T1000 (cell line): Measurements from ENCODE around the gene HMGCL.
"Not testable (repeated sequence)": the region's sequence is repeated elsewhere in the genome, so short reads cannot be mapped to it uniquely, and the experiment has no call there.

Source experiments
- DNase-seq: peaks from one replicate; lab custom pipeline; 2025; ENCODE audit warnings: mixed read lengths; lab: John Stamatoyannopoulos, UW

Gene HMGCL

DNA sequence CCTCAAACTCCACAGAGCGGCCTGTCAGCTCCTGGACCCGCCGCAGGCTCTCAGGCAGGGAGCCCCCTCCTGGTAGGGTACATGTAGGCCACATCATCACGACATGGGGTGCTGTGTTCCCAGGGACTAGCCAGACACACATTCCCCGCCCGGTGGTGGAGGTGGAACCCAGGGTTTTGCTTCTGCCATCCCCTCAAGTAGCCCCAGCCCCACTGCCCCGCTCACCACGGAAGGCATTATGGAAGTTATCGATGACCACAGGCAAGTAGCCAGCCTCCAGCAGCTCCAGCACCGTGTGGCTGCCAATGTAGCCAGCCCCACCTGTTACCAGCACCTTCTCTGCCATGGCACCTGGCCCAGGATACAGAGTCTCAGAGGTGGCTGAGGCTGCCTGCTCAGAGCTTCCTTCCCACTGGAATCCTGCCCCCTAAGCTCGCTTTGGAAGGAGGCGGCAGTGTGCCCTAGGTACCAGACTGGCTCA, 26.5 kb downstream of the HMGCL start:
- no peak for DNase-seq

DNA sequence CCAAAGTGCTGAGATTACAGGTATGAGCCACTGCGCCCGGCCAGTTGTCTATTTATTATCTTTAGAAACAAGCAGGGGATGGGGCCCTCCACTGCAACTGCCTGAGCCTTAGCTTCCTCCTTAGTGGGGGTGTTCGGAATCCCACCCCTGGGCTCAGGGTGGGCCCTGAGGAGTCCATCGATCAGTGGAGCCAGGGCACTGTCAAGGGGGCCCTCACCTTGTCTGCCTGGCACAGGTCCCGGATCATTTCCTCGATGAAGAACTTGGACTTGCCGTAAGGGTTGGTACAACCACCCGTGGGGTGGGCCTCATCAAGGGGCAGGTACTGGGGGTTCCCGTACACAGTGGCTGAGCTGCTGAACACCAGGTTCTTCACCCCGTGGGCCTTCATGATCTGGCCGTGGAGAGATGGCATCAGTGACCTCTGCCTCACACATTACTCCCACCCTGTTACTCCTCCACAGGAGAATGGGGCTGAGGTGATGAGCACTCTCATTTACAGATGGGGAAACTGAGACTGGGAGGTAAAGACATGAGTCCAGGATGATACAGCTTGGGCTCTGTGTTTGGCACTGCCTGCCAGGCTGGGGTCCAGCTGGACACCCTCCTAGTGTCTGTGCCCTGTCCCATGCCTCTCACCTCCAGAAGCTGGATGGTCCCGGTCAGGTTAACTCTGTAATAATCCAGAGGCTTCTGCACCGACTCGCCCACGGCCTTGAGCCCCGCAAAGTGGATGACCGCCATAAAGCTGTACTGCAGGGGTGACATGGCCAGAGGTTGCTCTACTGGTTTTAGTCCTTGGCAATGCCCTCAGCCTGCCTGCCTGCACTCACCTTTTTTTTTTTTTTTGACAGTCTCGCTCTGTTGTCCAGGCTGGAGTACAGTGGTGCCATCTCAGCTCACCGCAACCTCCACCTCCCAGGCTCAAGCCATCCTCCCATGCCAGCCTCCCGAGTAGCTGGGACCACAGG, 27.5 kb downstream of the HMGCL start:
- no peak for DNase-seq

DNA sequence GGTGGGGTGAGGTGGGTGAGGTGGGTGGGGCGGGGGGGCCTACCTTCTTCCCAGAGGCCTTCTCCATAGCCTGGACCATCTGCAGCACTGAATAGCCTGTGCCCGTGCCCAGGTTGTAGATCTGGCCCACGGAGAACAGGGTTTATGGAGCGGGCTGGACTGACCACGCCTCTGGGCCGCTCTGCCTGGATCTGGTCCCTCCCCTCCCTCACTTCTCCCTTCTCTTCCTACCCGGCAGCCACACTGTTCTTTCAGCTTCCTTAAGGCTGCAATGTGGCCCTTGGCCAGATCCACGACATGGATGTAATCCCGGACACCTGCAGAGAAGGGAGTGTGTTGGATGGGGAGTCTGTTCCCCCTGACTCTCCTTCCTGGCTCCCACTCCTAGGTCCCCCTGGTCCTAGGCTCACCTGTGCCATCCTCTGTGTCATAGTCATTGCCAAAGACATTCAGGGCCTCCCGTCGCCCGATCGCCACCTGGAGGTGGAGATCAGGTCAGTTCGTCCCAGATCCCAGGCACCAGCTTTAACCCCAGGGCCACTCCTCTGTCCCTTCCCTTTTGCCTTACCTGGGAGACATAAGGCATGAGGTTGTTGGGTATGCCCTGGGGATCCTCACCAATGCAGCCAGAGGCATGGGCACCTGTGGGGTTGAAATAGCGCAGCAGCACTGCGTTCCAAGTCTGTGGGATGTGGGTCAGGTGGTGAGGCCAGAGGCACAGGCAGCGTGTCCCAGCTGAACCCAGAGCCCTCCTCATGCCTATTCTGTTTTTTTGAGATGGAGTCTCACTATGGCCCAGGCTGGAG, 28.6 kb downstream of the HMGCL start:
- DNase-seq, result no peak

DNA sequence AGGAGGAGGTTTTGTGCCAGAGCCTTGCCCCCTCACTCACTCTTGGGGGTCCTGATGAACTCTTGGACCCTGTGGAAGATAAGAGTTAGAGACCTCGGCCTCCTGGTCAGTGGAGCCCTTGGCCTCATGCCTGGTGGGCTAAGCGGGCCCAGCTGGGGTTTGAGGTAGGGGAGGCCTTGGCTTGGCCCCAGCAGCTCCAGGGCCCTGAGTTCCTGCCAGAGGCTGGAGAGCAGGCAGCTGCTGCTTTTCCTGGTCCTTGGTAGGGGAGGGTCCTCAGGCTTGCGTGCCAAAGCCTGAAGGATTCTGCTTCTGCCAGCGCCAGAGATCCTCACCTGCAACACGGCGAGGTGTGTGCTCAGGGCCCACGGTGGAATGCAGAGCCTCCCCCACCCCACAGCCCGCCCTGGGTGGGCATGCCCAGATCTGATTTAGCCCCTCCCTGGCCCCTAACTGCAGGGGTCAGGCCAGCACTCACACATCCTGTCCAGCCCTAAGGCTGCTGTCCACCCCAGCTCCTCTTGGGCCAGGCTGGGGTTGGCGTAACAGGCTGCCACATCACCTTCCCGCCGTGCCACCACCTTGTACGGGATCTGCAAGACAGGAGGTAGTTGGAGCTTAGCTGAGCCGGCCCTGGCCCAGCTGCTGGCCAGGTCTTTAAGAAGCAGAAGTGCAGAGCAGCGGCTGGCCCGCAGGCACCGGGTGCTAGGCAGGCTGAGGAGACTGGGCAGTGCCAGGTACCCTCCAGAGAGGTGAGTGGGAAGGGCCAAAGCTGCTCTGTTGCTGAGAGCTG, 29.4 kb downstream of the HMGCL start:
- DNase-seq, result no peak

DNA sequence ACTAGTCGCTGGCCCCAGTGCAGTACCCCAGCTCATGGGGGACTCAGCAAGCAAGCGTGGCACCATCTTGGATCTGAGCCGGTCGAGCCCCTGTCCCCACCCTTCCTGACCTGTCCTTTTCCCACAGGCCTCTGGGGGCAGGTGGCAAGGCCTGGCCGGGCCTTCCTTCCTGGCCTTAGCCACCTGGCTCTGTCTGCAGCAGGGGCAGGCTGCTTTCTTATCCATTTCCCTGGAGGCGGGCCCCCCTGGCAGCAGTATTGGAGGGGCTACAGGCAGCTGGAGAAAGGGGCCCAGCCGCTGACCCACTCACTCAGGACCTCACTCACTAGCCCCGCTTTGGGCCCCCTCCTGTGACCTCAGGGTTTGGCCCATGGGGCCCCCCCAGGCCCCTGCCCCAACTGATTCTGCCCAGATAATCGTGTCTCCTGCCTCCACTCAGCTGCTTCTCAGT, 30.5 kb downstream of the HMGCL start:
- not testable (repeated sequence) for DNase-seq

DNA sequence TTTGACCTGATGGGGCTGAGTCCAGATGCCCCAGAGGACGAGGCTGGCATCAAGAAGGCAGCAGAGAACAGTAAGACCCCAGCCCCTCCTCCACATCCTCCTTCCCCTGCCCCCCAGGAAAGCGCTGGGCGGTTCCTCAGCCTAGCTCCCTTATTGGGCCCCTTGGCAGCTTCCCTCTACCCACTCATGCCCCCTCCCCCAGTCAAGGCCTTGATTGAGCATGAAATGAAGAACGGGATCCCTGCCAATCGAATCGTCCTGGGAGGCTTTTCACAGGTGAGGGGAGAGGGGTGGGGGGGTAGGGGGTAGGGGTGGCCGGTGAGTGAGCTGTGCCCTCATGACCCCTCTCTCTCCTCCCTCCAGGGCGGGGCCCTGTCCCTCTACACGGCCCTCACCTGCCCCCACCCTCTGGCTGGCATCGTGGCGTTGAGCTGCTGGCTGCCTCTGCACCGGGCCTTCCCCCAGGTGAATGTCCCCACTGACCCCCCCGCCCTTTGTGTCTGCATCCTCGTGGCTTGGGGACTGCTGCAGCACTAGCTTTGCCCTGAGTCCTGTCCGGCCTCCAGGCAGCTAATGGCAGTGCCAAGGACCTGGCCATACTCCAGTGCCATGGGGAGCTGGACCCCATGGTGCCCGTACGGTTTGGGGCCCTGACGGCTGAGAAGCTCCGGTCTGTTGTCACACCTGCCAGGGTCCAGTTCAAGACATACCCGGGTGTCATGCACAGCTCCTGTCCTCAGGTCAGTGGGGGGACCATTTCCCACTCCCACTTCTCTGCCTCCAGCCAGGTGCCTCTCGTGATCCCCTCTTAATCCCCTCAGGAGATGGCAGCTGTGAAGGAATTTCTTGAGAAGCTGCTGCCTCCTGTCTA, 31.1 kb downstream of the HMGCL start:
- no peak for DNase-seq

DNA sequence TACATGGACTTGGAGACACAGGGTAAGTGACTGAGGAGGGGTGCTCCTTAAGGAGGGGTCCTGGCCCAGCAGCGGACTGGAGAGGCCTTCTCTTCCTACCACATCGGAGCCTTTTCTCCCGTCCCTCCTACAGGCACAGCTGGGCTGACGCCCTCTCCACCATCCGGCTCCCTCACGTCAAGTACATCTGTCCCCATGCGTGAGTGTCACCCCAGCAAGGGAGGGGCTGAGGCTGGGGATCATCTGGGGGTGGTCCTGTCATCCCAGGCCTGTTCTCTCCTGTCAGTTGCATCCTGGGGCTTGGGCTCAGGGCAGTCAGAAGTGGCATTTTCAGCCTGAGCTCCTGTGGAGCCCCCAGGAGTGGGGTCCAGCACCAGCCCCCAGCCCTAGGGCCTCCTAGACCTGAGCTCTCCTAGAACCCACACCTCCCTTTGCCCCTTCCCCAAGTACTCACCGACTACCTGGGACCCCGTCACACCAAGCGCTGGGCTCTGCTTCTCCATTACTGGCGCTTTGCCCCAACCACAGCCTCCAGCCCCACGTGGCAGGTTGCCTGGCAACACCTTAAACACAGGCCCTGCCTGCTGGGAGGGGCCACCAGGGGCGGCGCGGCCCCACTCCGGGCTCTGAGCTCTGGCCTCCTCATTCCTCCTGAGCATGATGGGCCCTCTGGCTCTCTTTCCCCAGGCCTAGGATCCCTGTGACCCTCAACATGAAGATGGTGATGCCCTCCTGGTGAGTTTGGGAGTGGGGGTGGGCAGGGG, 32.0 kb downstream of the HMGCL start:
- DNase-seq, result peak; percentile 38

DNA sequence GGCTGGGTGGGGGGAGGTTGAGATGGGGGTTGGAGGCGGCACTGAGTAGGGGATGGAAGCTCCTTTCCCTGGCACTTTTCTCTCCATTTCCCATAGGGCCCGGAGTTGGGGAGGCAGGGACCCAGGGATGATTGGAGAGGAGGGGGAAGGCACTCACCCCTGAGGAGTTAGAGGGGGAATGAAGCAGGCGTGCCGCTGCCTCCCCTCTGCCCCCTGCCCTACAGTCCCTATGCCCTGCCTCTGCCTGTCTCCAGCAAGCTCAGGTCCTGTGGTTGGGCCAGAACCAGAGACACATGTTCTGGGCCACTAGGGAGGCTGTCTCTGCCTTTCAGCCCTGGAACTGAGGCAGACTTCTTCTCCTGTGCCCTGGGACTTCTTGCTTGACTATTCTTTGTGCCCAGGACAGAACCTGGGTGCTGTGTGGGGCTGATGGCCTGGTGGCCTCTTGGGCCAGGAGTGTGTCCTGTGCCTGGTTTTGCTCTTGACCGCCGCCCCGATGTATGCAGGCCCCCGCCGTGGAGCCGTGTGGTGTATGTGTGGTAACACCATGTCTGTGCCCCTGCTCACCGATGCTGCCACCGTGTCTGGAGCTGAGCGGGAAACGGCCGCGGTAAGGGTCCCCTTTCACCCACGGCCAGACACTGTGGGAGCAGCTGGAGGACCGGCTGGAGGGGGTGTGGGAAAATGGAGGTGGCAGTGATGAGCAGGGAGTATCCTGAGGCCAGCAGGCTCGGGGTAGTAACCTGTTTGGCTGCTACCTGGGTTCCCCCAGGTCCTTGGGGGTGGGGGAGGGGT, 32.9 kb downstream of the HMGCL start:
- no peak for DNase-seq

DNA sequence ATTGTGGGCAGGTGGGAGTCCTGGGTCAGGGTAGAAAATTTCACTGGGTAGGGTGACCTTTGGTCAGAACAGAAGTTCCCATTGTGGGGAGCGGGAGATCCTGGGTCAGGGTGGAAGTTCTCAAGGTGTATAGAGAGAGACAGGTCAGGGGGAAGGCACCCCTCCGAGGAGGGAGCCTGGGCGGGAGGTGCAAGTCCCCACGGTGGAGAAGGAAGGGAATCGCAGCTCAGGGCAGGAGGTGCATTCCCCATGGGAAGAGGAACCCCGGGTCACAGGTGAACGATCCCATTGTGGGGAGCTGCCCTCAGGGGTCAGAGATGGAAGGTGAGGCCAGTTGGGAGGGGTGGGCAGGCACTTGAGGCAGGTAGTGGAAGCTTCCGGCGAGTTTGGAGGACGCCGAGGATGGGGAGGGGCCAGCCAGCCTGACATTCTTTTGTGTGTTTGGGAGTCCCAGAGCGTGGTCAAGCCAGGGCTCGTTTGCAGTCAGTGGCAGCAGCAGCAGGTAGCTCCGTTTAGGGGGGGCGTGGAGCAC, 33.6 kb downstream of the HMGCL start:
- DNase-seq, result no peak

DNA sequence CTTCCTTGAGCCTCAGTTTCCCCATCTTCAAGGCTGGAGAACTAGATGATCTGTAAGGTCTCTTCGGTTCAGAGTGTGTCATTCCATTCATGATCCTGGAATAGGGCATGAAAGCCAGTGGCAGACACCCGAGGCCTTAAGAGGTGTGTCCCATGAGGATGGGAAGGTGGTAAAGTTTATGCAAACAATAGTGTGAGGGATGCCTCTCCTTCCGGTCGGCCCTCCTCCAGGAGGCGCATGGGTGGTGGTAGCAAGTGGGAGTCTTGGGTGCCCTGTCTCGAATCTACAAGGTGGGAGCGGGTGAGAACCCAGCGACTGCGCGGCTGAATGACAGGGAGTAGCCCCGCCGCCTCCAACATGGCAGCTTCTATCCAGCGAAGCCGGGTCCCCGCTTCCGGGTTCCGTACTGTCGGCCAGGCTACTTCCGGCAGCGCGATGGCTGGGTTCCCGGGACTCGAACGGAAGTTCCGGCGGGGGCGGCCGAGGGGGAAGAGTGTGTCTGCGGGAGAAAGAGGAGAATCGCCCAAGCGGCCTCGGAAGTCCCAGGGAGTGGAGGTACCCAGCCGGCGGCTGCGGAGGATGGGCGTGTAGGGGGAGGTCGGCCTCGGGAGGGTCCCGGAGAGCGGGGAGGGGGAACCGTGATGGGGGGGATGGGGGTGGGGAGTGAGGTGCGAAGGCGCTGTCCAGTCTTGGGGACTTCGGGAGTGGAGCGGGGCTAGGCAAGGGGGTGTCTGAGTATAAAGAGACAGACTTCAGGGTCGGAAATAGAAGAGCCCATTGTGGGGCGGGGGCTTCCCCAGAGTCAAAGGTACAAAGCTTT, 34.3 kb downstream of the HMGCL start, which contains the start of gene LYPLA2:
LYPLA2 (plus strand) TSS at position 450 of the 820 bp plus-strand sequence. CDS start 1,538 bp downstream, outside the sequence.
- DNase-seq, result peak; percentile 84

DNA sequence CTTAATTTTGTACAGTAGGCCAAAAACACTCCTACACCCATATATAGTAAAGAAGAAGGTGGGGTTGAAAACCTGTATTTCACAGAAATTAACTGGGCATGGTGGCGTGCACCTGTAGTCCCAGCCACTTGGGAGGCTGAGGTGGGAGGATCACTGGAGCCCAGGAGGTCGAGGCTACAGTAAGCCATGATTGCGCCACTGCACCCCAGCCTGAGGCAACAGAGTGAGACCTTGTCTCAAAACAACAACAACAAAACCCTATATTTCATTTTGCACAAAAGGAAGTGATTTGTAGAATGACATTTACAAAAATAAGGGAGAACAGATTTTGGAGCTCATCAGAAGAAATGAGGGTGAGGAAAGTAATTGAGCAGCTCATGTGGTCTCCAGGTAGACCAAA, 36.5 kb downstream of the HMGCL start:
- DNase-seq, result no peak

DNA sequence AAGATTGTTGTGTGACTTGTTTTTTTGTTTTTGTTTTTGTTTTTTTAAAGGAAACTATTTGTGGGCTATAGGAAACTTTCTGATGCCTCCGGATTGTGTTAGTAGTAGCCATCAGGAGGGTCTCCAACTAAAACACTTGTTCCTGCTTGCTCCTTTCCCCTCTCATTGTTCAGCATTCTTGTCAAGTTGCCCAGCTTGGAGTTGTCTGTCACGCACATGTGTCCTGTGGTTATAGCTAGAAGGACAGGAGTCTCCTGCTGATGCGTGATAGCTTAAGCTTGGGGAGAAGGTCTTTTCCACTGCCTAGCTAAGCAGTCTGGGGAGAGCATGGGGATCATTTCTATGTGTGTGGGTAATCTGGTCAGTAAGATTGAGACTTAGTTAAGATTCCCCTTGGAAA, 37.5 kb downstream of the HMGCL start:
- DNase-seq, result no peak

DNA sequence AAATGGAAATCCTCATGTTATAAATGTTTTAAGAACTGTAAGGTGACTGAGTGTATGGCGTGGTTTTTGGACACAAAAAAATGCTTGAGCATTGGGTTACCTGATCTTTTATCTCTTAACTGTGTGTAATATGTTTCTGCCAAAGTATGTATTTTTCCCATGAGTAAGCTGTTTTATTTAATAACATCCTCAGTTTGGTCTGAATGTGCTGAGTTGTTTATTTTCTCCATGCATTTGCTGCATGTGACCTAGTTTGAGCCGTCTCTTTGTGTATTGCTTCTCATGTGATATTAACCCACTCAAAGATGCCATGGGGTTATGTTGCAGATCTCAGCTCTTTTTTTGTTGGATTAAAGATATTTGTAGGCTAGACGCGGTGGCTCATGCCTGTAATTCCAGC, 40.4 kb downstream of the HMGCL start:
- DNase-seq, result no peak

DNA sequence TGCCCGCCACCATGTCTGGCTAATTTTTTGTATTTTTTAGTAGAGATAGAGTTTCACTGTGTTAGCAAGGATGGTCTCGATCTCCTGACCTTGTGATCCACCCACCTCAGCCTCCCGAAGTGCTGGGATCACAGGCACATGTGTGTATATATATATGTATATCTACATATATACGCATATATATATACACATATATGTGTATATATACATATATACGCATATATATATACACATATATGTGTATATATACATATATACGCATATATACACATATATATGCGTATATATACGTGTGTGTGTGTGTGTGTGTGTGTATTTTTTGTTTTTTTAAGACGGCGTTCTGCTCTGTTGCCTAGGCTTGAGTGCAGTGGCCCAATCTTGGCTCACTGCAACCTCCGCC, 42.1 kb downstream of the HMGCL start:
- DNase-seq, result not testable (repeated sequence)

DNA sequence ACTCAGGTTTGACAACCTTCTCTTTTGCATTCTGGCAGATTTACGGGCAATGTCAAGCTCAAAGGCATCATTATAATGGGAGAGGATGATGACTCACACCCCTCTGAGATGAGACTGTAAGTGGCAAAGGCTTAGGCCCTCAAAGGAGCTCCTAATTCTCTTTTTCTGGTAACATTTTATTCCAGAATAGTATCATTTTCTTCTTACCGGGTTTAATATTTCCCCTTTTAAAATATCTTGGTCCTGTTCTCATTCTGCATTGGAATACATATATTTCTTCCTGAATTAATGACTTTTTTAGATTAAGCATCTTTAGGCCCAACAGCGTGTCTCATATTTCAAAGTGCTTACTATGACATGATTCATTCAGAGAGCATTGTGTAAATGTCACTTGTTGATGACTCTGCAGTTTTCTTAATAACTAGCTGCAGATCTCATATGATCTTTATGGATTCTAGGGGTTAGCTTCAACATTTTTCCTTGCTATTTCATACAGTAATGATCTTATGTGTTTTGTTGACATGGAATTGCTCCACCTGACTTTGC, 45.3 kb downstream of the HMGCL start:
- DNase-seq, result no peak

DNA sequence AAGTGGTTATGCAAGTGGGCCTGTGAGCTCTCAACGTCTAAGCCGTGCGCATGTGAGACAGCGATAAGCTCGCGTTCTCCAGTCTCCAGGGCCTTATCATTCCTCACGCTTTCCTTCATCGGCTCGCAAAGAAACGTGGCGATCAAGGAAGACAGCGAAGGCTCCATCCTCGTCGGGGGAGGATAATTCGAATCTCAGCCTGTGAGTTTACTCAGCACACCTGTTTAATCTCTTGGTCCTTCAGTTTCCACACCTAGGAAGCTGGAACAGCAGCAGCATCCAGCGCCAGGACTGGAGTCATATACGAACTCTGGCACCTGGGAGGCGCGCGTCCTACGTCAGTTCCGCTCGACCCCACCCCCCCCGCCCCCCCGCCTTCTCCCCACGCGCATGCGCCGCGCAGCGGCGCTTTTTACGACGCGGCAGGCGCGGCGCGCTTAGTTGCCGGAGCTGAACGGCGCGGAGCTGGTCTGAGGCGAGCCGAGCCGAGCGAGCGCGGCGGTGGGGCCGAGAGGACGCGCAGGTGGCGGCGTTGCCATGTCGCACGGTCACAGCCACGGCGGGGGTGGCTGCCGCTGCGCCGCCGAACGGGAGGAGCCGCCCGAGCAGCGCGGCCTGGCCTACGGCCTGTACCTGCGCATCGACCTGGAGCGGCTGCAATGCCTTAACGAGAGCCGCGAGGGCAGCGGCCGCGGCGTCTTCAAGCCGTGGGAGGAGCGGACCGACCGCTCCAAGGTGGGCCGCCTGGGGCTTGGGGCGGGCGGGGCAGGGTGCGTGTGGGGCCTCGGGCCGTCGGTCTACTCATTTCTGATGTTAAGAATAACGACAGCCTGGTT, 47.0 kb downstream of the HMGCL start, which contains the start of gene PITHD1:
PITHD1 (plus strand) TSS at position 440 of the 836 bp plus-strand sequence; CDS start at position 538, 98 bp downstream.
- DNase-seq, result peak; percentile 76

DNA sequence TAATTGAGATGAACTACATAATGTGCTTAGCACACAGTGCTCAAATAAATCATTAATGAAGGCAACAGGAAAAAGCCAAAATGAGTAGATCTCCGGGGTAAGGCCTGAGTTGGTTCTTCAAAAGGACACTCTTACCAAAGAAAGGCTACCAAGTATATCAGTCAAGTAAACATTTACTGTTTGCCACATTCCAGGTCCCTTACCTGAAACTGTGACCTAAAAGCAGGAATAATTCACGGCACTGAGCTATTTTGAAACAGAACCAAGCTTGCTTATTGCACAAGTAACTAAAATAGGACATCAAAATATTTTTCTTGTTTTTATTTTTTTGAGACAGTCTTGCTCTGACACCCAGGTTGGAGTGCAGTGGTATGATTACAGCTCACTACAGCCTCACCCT, 49.0 kb downstream of the HMGCL start:
- DNase-seq, result no peak
